ENCODE measurements around the gene PEPD.

The PEPD gene

GRCh38 chr19:33358408-33358807 is 163.2 kb downstream of the PEPD start:
- no peak for DNase-seq (ENCODE audit: low read depth in 2 of 2)

- no peak for DNase-seq (ENCODE audit: low read depth in 2 of 2)
These were observed 164.0 kb downstream of the PEPD start for GRCh38 chr19:33357556-33357955.

- no peak for DNase-seq (ENCODE audit: low read depth in 2 of 2)
These were observed 166.1 kb downstream of the PEPD start for GRCh38 chr19:33355535-33355934.

- DNase-seq (ENCODE audit: low read depth in 2 of 2) = no peak
These were observed 170.9 kb downstream of the PEPD start for GRCh38 chr19:33350538-33351309.

- DNase-seq (ENCODE audit: low read depth in 2 of 2) = no peak
These were observed 172.0 kb downstream of the PEPD start for GRCh38 chr19:33349319-33350289.

- no peak for DNase-seq (ENCODE audit: low read depth in 2 of 2)
These were observed 173.1 kb downstream of the PEPD start for GRCh38 chr19:33348301-33349010.

- no peak for DNase-seq (ENCODE audit: low read depth in 2 of 2)
These were observed 174.3 kb downstream of the PEPD start for GRCh38 chr19:33347300-33347699.

GRCh38 chr19:33346665-33347064 is 174.9 kb downstream of the PEPD start:
- no peak for DNase-seq (ENCODE audit: low read depth in 2 of 2)

- no peak for DNase-seq (ENCODE audit: low read depth in 2 of 2)
These were observed 176.4 kb downstream of the PEPD start for GRCh38 chr19:33345163-33345562.

- DNase-seq (ENCODE audit: low read depth in 2 of 2) = no peak
These were observed 177.0 kb downstream of the PEPD start for GRCh38 chr19:33344573-33344925.

GRCh38 chr19:33343859-33344572 is 177.6 kb downstream of the PEPD start:
- no peak for DNase-seq (ENCODE audit: low read depth in 2 of 2)

- no peak for DNase-seq (ENCODE audit: low read depth in 2 of 2)
These were observed 178.3 kb downstream of the PEPD start for GRCh38 chr19:33343301-33343700.

- DNase-seq (ENCODE audit: low read depth in 2 of 2) = no peak
These were observed 180.6 kb downstream of the PEPD start for GRCh38 chr19:33340991-33341390.

GRCh38 chr19:33339016-33339984 is 182.3 kb downstream of the PEPD start:
- no peak for DNase-seq (ENCODE audit: low read depth in 2 of 2)

Measured in stimulated activated CD4-positive, alpha-beta T cell treated with anti-CD3 and anti-CD28 coated beads, Interleukin-15, amount 100 ng/mL, for 48 hours (primary cell).